ENCODE results near the gene FDX2. TPM values are rescaled to one million over a fixed set of nuclear protein-coding genes. Genes with fewer than 3 reads are reported as not detected.

The FDX2 gene
- total and polyA plus RNA-seq, 2 of the 13 experiments (the other 11 are each of a cell fraction or from before 2014, with no cell fraction given) = 21.0 to 24.7 TPM

- TF ChIP-seq ZUFSP (CRISPR knock-in tag; IDR thresholded peaks at IDR 0.05; ENCODE audit: borderline replicate concordance) = no peak
- TF ChIP-seq MED8 (CRISPR knock-in tag; IDR thresholded peaks at IDR 0.05; ENCODE audit: insufficient replicate concordance) = peak; percentile 15
- no peak for TF ChIP-seq ZSCAN25 (CRISPR knock-in tag; IDR thresholded peaks at IDR 0.05)
- peak; percentile 60; the same call in 1 of the 2 replicates for TF ChIP-seq REXO4 (CRISPR knock-in tag; IDR thresholded peaks at IDR 0.05; ENCODE audit: borderline replicate concordance)
- TF ChIP-seq ZFP82 (CRISPR knock-in tag; IDR thresholded peaks at IDR 0.05; ENCODE audit: borderline replicate concordance) = peak; percentile 78; the same call in 1 of the 2 replicates
- no peak for TF ChIP-seq YEATS4 (CRISPR knock-in tag; IDR thresholded peaks at IDR 0.05; ENCODE audit: borderline replicate concordance)
- no peak for TF ChIP-seq ZNF784 (CRISPR knock-in tag; IDR thresholded peaks at IDR 0.05; ENCODE audit: borderline replicate concordance)
- TF ChIP-seq THAP7 (CRISPR knock-in tag; IDR thresholded peaks at IDR 0.05) = no peak
- no peak for TF ChIP-seq CHCHD3 (CRISPR knock-in tag; IDR thresholded peaks at IDR 0.05)
- TF ChIP-seq RAD21 (CRISPR knock-in tag; IDR thresholded peaks at IDR 0.05) = no peak
- 0 out of 2 replicates have a peak, but pooled peaks have one; percentile 9 for TF ChIP-seq ARID5B (CRISPR knock-in tag; IDR thresholded peaks at IDR 0.05)
- TF ChIP-seq ERF (CRISPR knock-in tag; IDR thresholded peaks at IDR 0.05) = peak; percentile 54; the same call in 1 of the 2 replicates
- 0 out of 2 replicates have a peak, but pooled peaks have one; percentile 50 for TF ChIP-seq ARHGAP35 (CRISPR knock-in tag; IDR thresholded peaks at IDR 0.05; ENCODE audit: borderline replicate concordance)
- TF ChIP-seq ZBTB37 (CRISPR knock-in tag; IDR thresholded peaks at IDR 0.05) = 0 out of 2 replicates have a peak, but pooled peaks have one; percentile 8
- TF ChIP-seq ARID2 (CRISPR knock-in tag; IDR thresholded peaks at IDR 0.05; ENCODE audit: borderline replicate concordance) = 0 out of 2 replicates have a peak, but pooled peaks have one; percentile 22
- TF ChIP-seq NR2F1 (CRISPR knock-in tag; IDR thresholded peaks at IDR 0.05) = 0 out of 4 replicates have a peak, but pooled peaks of 1 of the 2 experiments have one; percentile 33
- TF ChIP-seq SOX13 (IDR thresholded peaks at IDR 0.05) = no peak
- no peak for TF ChIP-seq SOX13 (CRISPR knock-in tag; conservative IDR thresholded peaks at IDR 0.05 in 1 of 2, IDR thresholded peaks at IDR 0.05 in 1 of 2)
These were observed 28.7 kb downstream of the FDX2 start, which contains the start of gene ICAM4 (continued) for GRCh38 chr19:10286803-10287737.
